HG02884 (cell line): Measurements from ENCODE around the gene HSH2D.
A peak's percentile ranks its signal among the peaks of the same experiment; 100 is the strongest.
"Not testable (repeated sequence)": the region's sequence is repeated elsewhere in the genome, so short reads cannot be mapped to it uniquely, and the experiment has no call there.

Experiments
- ATAC-seq: cut with Tn5 transposase; IDR thresholded peaks from one replicate; pipeline ENCODE4 v1.9.1; 2021; ENCODE audit warnings: mild to moderate bottlenecking, moderate library complexity; ENCODE audit not compliant: unreplicated experiment

Gene HSH2D, protein sequence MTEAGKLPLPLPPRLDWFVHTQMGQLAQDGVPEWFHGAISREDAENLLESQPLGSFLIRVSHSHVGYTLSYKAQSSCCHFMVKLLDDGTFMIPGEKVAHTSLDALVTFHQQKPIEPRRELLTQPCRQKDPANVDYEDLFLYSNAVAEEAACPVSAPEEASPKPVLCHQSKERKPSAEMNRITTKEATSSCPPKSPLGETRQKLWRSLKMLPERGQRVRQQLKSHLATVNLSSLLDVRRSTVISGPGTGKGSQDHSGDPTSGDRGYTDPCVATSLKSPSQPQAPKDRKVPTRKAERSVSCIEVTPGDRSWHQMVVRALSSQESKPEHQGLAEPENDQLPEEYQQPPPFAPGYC

DNA sequence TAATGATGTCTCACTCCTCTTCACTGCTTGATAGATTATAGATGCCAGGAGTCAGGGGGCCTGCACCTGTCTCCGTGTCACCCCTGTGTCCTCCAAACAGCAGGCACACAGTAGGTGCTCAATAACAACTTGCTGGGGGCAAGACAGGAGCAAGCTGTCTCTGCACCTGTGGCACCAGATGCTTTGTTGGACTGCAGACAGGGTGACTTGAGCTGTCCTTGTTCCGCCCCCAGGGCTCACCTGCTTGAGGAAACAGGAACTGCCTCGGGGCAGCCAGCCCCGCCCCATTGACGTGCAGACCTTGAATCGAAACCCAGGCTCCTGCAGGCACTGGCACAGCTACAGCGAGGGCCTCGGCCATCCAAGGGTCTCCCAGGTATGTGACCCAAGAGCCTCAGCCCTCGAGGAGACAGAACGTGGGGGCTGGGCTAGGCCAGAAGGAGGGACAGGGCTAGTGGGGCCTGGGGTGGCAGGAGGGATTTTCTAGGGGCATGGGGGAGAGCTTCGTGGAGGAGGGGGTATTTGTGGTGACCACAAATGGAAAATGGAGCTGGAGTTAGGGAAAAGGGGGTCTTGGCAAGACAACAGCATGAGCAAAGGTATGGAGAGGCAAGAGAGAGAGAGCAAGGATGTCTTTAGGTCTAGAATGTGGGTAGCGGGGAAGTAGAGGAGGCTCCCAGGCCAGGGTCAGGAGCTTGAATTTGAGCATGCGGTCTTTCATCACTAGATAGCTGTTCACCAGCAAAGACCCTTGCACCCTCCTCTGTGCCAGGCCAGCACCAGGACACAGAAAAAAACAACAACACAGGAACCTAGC is at the start of gene HSH2D:
Gene HSH2D (plus strand): TSS at position 287 of the 817 bp plus-strand sequence. CDS start 5,066 bp downstream, outside the sequence.
- peak; percentile 43 for ATAC-seq

- no peak for ATAC-seq
Observed at GRCh38 chr19:16094360-16095070, 49.0 kb upstream of the HSH2D start.

- ATAC-seq: no peak
Observed at GRCh38 chr19:16095071-16095571, 48.4 kb upstream of the HSH2D start.

GRCh38 chr19:16096280-16096855 is 47.1 kb upstream of the HSH2D start:
- no peak for ATAC-seq

DNA sequence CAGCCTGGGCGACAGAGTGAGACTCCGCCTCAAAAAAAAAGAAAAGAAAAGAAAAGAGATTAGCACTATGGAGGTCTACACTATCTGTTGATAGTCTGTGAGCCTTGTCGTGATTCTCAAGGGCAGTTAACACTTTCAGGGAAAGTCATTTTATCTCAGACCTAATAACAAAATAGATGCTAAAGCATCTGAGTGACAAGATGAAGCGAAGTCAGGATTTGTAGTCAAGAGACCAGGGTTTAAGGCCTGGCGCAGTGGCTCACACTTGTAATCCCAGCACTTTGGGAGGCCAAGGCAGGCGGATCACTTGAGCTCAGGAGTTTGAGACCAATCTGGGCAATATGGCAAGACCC is 45.1 kb upstream of the HSH2D start:
- no peak for ATAC-seq

DNA sequence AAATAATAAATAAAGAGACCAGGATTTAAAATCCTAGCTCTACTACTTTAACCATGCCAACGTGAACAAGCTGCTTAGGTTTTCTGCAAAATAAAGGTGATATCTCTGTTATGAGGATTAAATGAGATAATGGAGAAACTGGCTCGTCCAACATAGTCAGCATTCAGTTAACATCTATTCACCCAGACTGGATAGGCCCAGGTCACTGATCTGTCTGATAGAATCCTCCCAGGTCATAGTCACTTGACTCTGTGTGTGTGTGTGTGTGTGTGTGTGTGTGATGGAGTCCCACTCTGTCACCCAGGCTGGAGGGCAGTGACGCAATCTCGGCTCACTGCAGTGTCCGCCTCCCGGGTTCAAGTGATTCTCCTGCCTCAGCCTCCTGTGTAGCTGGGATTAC is 44.7 kb upstream of the HSH2D start:
- no peak for ATAC-seq

- ATAC-seq: not testable (repeated sequence)
Observed at GRCh38 chr19:16099314-16099965, 44.0 kb upstream of the HSH2D start.

GRCh38 chr19:16100524-16100923 is 43.0 kb upstream of the HSH2D start:
- no peak for ATAC-seq

- ATAC-seq: no peak
Observed at GRCh38 chr19:16104722-16105121, 38.8 kb upstream of the HSH2D start.

DNA sequence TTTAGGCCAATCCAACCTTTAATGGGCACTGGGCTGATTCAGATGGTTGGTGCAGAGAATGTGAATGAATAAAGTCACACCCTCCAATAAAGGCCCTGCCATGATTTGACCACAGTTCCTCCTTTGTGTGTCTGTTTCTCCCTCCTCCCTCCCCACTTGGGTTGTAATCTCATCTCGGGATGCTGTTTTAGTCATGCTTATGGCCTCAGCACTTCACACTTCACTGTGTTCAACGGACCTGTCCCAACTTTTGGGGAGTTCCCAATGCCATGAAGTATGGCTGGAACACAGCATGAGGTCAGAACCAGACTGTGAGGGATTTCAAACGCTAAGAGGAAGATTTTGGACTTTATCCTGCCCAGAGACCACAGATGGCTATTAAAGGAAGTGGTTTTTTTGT is 37.4 kb upstream of the HSH2D start:
- no peak for ATAC-seq

DNA sequence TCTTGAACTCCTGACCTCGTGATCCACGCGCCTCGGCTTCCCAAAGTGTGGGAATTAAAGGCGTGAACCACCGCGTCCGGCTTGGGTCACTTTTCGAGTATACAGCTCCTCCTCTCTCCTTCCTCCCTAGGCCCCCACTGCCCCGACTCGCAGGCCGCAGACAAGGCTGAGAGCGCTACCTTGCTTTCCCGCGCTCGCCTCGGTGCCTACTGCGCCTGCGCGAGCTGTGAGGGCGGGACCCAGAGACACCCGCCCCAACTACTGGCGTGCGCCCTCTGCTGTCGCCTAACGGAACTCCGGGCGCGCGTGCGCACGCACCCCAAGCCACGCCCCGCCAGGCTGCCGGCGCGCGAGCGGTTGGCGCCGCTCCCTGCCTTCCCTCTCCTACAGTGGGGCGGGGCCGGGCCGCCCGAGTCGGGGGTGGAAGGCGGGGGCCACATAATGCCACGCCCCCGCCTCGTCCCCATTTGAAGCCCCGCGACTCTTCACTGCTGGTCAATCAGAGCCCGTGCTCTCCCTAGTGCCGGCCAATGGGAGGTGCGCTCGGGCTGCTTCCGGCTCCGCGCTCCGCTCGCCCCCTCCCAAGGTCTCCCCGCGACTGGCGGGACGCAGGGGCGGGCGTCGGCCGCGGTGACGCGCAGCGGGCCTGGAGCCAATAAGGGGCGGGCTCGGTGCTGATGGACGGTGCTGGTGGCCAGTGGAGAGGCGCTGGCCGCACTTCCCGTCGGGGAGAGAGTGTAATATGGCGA is 32.2 kb upstream of the HSH2D start, which contains the start of gene RAB8A:
Gene RAB8A (plus strand): TSS at position 730 of the 749 bp plus-strand sequence. CDS start 13 bp downstream, at position 743.
- ATAC-seq: peak; percentile 81

DNA sequence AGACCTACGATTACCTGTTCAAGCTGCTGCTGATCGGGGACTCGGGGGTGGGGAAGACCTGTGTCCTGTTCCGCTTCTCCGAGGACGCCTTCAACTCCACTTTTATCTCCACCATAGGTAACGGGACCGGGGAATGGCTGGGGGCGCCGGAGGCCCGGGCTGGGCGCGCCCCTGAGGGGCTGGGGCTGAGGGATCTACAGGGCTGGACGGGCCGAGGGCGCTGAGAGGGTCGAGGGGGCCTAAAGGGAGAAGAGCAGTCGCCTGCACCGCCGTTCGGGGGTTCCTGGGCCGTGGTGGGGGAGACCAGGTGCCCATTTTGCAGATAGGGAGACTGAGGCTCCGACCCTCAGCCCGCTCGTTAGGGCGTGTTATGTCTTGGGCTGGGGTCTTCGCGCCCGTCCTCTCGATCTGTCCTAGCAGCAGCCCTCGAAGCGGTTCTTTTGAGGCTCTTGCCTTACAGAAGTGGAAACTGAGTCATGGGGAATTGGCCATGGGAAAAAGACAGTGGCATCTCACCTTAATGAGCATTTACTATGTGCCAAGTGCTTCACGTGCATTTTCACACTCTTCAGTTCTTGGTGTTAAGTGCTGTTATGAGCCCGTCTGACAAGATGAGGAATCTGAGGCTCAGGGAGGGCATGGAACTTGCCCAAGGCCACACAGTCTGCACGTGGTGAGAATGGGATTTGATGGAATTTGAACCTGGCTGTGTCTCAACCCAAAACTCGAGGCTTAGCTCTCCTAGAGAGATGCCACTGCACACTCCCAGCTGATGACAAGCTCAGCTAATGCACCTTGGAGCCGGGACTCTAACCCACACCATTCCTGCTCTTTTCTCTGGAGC is 31.4 kb upstream of the HSH2D start:
- no peak for ATAC-seq

GRCh38 chr19:16112778-16113177 is 30.7 kb upstream of the HSH2D start:
- no peak for ATAC-seq

DNA sequence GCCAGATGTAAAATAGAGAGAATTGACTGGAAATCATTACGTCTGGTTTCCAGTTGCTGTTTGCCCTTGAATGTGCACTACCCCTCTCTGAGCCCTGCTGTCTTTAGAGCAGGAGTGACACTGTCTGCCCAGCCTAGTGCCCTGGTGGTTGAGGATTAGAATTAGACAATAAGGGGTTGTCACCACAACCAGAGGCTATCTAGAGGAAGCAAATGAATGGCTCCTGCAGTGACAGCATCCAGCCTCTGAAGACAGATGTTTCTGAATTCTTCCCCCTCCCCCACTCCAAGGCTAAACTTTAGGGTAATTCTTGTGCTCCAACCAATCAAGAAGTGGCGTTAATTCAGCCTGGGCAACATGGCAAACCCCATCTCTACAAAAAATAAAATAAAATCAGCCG is 29.8 kb upstream of the HSH2D start:
- ATAC-seq: no peak

- no peak for ATAC-seq
Observed at GRCh38 chr19:16115301-16116039, 28.0 kb upstream of the HSH2D start.

GRCh38 chr19:16116067-16116466 is 27.4 kb upstream of the HSH2D start:
- ATAC-seq: no peak

DNA sequence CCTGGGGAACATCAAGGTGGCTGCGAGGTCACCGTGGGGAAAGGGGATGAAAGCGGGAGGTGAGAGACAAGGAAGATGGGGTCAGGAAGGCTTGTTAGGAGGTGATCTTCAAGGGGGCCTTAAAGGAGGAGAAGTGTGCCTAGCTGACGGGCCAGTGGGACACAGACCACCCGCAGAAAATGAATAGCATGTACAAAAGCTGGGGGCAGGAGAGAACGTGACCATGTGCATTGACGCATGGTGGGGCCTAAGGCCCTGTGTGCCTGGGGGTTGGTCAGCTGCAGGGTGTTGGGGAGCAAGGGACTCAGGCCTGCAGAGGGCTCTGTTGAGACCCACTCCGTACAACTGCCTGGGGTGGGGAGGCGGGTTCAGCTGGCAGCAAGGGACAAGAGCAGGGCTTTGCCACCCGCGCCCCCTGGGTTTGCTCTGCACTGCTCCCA is 25.9 kb upstream of the HSH2D start:
- ATAC-seq: no peak

- ATAC-seq: peak; percentile 80
Observed at GRCh38 chr19:16118489-16119033, 24.9 kb upstream of the HSH2D start.
